Stimulated activated CD4-positive, alpha-beta T cell treated with anti-CD3 and anti-CD28 coated beads, TNF-alpha, amount 100 ng/mL, for 1 hour (primary cell): ENCODE data around the gene CEP85L.

ENCODE experiments used
- DNase-seq, 3 donors: peaks; one replicate each; pipeline ENCODE4 v3.0.0-alpha.2; 2020; ENCODE audit warnings: low read depth in 3 of 3, low spot score in 1 of 3

The CEP85L gene

GRCh38 chr6:118661831-118662230 lies 10.4 kb upstream of the CEP85L start:
- no peak for DNase-seq

- DNase-seq: peak in 2 of 3 donors; percentile 13 to 18
These were observed 8.8 kb upstream of the CEP85L start for GRCh38 chr6:118660218-118660569.

DNA sequence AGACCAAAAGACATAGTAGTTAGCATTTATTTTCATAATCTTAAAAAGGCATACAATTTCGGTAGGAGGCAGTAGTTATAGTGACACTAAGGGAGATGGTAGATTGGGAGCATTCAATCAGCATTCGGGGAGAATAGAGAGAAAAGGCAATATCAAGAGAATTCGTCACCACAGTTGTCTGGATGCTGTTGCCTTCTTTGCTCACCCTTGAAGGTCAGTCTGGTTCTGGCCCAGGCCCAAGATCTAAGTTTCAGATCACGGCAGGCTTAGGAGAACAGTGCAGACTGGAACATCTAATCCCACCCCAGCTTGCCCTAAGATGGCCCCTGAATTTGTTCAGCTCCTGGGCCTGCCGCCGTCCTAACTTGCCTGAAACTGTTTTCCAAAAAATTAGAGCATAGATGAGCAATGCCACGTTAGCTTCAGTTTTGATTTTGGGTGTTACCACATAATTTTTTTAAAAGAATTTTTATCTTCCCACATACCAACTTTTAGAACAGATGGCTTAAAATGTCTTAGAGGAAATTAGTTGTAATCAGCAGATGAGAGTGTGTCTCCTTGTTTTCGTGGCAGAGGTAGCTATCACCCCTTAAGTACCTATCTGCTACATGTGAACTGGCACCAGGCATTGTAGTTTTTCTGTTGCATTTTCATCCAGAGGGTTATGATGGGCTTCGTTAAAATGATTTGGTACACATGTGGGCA lies 8.3 kb upstream of the CEP85L start:
- DNase-seq: no peak

GRCh38 chr6:118656847-118657451 lies 5.6 kb upstream of the CEP85L start:
- no peak for DNase-seq

- DNase-seq: no peak
These were observed 742 bp upstream of the CEP85L start for GRCh38 chr6:118652051-118652615.

- DNase-seq: peak in 1 of 3 donors; percentile 25
These were observed 659 bp downstream of the CEP85L start for GRCh38 chr6:118650582-118651281.

- no peak for DNase-seq
These were observed 1.3 kb downstream of the CEP85L start for GRCh38 chr6:118649918-118650581.

GRCh38 chr6:118648866-118649554 lies 2.4 kb downstream of the CEP85L start:
- DNase-seq: no peak

- DNase-seq: no peak
These were observed 4.4 kb downstream of the CEP85L start for GRCh38 chr6:118646977-118647376.

GRCh38 chr6:118645395-118645794 lies 6.0 kb downstream of the CEP85L start:
- no peak for DNase-seq

- DNase-seq: no peak
These were observed 7.4 kb downstream of the CEP85L start for GRCh38 chr6:118644007-118644406.

DNA sequence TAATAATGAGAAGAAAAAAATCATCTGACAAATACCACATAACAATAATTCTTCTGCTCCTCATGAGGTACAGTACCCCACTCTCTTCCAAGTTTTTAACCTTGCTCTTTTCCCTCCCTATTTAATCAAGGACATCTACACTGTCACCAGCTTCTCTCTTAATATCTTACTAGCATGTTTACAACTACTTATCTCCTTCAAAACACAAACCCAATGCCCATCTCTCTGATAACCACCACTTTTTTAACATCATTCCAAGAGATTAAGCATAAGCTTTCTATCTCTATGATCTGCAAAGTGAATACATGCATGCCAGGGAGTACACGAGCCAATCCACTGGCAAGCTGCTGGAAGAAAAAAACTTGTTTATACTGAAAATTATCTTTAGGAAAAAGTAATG lies 10.3 kb downstream of the CEP85L start:
- no peak for DNase-seq

GRCh38 chr6:118639054-118639964 lies 12.1 kb downstream of the CEP85L start:
- no peak for DNase-seq

DNA sequence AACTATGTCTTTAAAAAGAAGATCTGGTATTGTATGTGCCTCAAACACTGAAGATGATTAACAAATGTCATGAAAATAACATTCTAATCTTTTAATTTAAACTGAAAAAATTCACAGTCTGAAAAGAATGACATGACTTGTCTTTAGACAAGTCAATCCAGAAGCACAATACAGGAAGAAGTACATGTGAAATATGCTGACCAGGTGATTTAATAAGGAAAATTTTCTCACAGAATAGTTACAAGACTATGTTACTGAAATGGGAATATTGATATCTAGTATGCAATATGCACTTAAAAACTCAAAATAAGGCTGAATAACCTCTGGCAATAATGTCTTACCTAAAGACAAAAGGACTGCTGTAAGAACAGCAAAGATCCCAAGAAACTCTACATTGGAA lies 13.1 kb downstream of the CEP85L start:
- DNase-seq: no peak

DNA sequence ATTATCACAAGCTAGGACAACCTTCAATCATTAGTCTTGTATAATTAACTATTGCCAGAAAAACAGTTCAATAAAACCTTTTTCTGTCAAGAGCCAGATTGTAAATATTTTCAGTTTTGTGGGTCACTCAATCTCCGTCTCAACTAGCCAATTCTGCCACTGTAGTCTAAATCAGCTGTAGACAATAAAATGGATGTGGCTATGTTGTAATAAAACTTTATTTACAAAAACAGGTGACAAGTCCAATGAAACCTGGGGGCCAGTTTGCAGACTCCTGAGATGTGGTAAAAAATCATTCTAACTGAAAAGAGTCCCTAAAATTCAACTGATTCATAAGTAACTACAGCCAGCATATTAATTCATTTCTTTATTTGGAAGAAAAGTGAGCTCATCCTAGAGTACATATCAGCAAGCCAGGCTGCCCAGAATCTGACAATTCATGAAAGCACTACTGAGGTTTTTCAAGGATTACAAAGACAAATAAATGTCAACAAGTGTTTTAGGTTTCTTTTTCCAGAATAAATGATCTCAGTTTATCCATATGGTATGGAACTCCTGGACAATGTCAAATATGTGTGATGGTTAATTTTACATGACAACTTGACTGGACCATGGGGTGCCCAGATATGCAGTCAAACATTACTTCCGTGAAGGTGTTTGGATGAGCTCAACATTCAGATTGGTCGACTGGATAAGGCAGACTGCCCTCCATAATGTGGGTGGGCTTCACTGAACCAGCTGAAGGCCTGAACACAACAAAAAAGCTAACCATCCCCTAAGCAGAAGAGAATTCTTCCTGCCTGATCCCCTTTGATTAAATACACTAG lies 15.3 kb downstream of the CEP85L start:
- no peak for DNase-seq

DNA sequence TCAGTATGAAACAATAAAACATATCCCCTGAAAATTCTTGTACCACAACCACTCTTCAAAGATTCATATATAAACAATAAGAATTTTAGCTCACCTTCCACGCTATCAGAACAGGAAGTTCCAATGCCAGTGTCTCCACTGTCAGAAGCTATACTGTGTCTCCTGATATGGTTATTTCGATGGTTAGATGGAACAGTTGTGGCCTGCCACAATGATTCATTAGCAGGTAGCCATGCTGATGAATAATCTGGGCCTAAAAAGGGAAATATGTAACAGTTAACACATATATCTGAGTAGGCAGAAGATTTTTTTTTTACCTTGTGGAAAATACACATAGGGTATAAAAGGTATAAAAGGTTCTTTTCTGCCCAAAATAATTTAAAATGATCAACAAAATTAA lies 19.0 kb downstream of the CEP85L start:
- DNase-seq: no peak

DNA sequence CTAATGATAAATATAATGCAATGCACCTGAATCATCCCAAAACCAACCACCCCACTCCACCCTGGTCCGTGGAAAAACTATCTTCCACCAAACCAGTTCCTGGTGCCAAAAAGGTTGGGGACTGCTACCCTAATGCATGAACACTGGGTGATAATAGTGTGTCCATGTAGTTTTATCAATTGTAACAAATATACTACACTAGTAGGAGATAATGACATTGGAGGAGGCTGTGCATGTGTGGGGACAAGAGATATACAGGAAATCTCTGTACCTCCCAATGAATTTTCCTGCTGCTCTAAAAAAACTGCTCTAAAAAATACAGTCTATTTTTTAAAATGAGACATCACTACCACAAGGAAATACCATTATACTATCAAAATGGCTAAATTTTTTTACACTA lies 20.5 kb downstream of the CEP85L start:
- no peak for DNase-seq

- DNase-seq: no peak
These were observed 21.3 kb downstream of the CEP85L start for GRCh38 chr6:118630067-118630466.

DNA sequence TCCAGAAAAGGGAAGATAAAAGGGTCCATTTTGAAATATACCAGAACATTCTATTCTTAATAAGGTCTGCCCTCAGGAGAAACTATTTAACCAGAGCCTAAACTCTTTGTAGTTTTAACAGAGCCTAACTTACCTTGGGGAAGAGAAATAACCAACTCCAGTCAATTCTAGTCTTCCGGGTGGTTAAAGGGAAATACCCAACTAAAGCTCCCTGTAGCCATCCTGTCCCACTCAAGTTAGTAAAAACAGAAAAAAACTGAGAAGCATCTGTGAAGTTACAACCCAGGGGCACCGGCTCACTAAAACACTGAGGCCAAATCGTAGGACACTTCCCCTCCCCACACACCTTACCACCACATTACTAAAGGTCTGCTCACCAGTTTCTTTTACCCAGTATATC lies 23.7 kb downstream of the CEP85L start:
- DNase-seq: no peak
